CD4-positive, alpha-beta T cell treated with Interleukin-4 for 4 hours (primary cell): Measurements from ENCODE around the gene TEX13D.
"Not testable (repeated sequence)": the region's sequence is repeated elsewhere in the genome, so short reads cannot be mapped to it uniquely, and the experiment has no call there.

Experiments
- DNase-seq: peaks from one replicate; pipeline ENCODE4 v3.0.0-alpha.2; 2020

The TEX13D gene

DNA sequence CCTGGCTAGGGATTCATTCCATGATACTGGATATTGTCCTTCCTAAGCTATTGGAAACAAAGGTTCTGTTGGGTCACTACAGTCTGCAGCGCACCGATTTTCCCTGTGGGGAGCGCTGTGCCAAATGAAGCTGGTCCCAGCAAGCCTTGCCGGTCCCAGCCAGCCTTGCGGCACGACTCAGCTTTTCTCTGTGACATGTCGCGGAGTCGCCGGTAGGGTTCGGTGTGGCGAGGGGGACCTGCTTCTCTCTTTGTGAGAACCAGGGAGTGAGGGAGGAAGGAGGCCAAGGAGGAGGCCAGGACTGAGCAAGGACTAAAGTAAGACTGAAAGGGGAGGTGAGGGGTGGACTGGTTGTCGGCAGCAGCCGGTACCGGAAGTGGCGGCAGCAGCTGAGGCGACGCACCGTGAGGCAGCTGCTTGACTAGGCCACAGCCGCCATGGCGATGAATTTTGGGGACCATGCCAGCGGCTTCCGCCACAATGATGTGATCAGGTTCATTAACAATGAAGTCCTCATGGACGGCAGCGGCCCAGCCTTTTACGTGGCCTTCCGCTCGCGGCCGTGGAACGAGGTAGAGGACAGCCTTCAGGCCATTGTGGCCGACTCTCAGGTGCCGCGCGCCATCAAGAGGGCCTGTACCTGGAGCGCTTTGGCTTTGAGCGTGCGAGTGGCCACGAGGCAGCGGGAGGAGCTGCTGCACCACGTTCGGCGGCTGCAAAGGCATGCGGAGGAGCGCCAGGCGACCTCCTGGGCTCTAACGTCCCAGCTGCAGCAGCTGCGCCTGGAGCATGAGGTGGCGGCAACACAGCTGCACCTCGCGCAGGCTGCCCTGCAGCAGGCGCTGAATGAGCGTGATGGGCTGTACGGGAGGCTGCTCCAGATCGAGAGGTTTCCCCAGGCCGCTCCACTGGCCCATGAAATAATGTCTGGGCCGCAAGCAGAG lies at the start of gene TEX13D:
Gene TEX13D, plus strand, starts transcription at position 180 of the 944 bp plus-strand sequence. Its CDS starts 258 bp downstream, at position 438.
- DNase-seq, result no peak

DNA sequence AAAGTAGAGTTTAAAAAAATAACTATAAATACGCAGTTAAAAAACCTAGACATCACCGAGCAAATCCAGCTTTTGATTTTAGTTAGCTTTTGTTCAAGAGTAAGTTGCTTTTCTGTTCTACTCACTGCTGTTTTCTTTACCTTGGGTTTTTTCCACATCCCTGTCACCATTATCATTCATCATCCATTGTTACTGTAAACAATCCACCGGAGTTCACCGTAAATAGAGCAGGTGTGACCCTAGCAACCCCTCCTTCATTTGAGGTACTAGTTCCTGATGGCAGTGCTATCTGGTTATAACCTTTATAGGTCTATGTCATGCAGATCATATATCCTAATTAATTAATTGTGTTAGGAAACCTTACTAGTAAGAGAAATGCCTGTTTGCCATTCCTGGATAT lies 43.0 kb upstream of the TEX13D start:
- no peak for DNase-seq

DNA sequence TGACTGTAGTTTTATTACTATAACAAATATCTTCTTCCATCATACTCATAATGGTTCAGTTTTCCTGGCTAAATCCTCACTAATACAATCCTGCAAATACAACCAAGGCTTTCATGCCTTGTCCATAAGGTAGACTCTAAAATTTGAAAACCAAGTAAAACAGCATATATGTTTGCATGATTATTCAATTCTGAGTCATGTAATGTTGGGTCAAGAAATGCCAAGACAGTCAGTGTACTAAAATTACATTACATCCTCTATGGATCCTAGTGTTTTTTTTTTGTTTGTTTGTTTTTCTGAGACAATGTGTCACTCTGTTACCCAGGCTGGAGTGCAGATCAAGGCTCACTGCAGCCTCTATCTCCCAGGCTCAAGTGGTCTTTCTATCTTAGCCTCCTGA lies 38.6 kb upstream of the TEX13D start:
- no peak for DNase-seq

DNA sequence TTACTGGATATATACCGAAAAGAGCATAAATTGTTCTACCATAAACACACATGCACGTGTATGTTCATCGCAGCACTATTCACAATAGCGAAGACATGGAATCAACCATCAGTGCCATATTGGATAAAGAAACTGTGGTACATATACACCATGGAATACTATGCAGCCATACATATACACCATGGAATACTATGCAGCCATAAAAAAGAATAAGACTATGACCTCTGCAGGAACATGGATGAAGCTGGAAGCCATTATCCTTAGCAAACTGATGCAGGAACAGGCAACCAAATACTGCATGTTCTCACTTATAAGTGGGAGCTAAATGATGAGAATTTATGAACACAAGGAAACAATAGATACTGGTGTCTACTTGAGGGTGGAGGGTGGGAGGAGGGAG lies 33.1 kb upstream of the TEX13D start:
- not testable (repeated sequence) for DNase-seq

DNA sequence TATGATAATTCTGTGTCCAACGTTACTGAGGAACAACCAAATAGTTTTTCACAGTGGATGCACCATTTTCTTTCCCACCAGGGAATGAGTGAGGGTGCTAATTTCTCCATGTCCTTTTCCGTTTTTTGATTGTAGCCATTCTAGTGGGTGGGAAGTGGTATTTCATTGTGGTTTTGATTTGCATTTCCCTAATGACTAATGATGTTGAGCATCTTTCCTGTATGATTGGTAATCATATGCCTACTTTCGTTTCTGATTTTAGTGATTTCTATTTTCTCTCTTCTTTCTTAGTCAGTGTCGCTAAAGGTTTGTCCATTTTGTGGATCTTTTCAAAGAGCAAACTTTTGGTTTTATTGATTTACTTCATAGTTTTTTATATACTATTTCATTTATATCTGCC lies 32.1 kb upstream of the TEX13D start:
- DNase-seq, result peak; percentile 51

DNA sequence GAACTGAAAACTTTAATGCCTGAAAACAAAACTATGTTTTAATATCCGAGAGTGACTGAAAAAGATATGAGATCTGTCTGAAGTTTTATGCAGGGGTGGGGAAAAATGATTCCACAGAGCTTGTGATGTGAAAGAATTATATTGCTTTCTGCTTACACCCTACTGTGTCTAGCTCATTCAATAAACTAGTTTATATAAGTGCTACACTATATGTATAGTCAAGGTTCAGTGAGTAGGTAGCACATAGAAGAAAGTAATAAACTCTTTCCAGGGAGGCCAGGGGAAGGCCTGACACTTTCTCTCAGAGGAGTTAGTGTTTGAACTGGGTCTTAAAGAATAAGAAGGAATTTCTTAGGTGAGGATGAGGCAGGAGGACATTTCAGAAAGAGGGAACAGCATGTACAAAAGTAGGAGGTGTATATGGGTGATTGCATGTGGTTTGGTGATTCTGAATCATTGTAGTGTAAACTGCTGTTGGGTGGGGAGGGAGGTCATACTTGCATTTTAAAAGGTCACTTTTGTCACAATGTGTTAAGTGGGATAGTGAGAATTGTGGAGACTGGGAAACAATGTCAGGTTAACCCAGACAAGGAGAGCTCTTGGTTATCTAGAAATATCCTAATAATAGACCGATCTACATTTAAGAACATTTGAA lies 25.1 kb upstream of the TEX13D start:
- no peak for DNase-seq

DNA sequence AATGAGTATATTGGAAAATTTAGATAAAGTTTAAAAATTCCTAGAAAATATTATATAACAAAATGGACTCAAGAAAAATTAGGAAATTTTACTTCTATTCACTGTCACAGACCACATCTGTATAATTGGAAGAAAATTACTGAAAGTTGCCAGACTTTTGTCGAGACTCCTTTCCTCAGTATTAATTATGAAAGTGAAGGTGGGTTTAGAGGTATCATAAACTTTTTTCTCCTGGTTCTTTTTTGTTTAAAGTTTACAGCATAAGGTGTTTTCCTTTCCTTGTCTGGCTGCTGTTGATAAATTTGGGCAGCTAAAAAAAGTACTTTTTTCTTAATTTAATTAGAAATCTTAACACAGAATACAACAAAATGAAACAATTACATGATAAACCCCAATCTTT lies 6.7 kb upstream of the TEX13D start:
- DNase-seq, result no peak

DNA sequence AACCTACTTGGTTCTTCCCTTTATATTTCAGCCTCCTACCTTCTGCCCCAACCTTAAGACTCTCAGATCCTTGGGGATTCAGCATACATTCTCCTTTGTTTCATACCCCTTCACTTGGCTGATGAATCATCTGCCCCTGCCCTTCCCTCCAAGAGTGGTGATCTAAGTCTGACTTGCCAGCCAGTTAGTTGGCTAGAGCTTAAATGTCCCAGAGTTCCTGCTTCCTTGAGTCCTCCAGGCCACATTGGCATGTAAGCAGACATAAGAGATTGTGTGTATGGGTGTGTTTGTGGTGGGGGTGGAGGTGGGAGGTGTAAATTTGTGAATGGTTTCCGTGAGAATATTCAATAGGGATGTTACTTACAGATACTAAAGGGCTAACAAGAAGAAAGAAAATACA lies 3.7 kb upstream of the TEX13D start:
- DNase-seq, result no peak

DNA sequence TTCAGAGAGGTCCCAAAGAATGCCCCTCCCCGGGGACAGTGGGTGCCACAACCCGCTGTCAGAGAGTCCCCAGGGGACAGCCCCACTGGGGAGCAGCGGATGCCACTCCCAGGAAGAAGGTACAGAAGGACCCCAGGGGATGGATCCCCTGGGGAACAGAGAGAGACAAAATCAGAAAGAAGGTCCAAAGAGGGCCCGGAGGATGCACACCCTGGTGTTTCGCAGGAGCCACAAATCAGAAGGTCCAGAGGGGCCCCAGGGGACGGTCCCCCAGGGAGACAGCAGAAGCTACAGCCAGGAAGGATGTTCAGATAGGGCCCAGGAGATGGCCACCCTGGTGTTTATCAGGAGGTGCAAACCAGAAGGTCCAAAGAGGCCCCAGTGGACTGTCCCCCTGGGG lies 1.4 kb downstream of the TEX13D start:
- DNase-seq, result no peak

DNA sequence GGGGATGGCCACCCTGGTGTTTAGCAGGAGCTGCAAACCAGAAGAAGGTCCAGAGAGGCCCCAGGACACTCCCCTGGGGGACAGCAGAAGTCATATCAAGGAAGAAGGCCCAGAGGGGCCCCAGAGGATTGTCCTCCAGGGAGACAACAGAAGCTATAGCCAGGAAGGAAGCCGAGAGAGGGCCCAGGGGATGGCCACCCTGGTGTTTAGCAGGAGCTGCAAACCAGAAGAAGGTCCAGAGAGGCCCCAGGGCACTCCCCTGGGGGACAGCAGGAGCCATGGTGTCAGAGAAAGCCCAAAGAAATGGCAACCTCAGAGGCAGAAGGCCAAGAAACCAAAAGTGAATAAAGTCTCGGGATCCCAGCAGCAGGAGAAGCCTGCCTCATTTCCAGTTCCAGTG lies 2.1 kb downstream of the TEX13D start:
- not testable (repeated sequence) for DNase-seq

DNA sequence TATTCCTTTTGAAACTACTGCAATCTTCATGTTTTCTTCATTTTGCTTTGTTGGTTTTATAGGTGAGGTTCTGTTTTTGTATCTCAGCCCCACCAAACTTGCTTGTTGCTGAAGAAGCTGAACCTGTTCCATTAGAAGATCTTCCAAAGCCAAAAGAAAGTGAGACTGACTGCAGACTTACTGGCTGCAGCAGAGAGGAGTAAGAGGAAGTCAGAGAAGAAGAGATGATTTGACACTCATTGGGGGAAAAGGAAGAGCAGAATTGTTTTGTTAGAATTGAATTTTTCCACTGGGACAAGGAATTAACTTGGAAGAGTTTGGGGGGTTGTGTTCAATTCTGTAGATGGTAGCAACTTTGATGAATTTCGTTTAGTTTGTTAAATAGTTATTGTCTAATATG lies 3.1 kb downstream of the TEX13D start:
- DNase-seq, result no peak

DNA sequence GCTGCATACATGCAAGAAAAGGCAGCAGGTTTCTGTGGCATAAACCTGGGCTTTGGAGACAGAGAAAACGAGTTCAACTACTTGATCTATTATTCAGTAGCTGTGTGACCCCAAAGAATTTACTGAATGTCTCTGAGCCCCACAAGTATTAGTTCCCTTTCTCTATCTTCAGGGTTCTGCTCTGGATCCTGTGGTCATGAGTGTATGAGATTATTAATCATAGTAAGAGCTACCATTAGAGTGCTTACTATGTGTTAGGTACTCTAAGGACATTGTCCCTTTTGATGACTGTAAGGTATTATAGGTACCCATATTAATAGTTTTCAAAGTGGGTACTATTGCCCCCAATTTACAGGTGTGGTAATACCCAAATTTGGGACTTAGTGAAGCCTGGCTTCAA lies 5.5 kb downstream of the TEX13D start:
- DNase-seq, result no peak

DNA sequence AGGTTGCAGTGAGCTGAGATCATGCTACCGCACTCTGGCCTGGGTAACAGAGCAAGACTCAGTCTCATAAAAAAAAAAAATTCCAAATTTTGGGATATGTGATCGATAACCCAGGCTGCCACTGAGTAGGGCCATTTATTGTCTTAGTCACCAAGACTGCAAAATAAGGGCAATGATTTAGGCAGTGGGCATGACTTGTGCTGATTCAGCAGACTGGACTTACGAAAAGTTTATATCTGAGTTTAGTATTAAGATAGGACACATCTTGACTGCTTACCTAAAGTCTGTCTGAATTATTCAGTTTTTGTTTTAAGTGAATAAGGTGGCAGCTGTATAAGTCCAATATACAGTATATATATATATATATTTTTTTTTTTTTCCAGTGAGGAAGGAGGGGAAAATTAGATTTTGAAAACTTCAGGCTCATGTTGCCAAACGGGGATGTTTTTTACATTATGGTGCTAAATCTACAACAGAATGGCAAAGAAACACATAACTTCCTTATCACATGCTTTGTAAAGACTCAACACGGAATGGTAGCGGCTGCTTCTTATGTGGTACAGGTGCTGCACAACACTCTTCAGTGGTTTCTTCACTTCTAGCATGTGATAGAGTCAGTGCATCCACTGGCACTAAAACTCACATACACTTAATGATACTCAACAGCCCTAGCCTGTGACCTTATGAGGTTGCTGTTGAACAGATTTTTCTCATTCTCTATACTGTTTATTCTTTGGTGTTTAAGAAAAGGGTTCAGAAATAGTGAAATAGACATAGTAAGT lies 6.5 kb downstream of the TEX13D start:
- peak; percentile 64 for DNase-seq

DNA sequence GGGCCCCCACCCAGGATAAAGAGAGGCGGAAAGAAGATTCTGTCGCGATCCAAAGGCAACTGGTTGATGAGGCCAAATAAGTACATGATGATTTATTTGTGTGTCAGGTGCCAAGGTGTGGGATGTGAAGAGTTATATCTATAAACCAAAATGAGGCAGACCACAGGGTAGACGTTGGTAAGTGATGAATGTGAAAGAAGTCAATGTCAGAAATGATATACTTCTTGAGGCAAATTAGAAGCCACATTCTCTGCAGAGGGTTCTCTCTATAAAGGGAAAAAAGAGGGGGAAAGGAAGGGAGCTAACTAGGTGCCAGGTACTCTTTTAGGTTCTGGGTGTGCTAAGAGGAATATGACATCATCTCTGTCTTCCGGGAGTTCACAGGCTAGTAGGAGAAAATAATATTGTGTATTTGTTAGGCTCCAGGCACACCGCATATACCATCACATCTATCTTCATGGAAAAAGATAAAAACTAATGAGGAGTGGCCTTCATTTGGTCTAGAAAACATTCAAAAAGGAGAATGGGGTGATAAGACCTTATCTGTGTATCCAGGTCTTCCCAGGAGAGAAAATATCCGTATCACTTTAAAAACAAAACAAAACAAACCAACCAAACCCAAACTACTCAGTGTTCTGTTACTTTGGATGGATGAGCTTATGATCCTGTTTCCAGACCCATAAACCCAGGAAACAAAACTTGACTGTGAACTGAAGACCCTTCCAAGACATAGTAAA lies 9.1 kb downstream of the TEX13D start:
- DNase-seq, result no peak

DNA sequence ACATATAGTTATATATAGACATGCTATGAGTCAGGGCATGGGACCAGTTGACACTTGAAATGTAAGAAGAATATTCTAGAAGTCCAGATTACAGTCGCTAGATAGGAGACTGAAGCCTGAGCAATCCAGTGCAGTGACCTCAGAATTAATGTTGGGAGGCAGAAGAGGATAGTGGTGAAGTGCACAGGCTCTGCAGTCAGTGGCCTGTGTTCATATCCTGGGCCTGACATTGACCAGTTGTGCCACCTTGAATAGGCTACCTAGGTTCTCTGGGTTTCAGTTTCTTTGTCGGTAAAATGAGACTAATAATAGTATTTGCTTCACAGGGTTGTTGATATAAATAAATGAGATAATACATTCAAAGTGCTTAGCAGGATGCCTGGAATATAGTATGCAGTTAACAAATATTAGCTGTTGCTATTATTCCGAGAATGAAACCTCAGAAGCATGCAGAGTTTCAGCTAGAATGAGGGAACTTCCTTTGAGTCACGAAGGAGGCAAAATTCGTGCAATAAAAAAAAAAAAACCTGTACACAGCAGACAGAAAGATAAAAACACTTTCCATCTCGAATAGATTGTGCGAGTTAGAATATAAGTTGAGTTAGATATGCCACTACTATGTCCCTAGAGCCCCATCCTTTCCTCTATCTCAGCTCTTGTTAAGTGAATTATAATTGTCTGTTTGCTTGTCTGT lies 9.9 kb downstream of the TEX13D start:
- DNase-seq, result peak; percentile 54

DNA sequence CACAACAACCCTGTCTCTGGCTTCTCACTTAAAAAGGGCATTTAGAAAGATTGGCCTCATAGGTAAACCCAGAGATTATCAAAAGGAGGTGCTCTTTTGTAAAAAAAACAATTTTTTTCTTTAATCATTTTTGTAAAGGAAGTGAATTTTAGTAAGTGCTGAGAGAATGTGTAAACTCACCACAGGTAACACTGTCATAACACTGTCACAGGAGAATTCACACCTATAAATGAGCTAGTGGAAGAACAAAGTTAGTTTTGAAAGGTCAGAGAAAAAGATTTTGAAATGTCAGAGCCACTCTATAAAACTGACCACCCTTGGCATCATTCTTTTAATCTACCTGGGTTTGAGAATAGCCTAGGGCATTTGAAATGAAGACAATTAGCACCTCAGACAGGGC lies 10.6 kb downstream of the TEX13D start:
- peak; percentile 34 for DNase-seq

DNA sequence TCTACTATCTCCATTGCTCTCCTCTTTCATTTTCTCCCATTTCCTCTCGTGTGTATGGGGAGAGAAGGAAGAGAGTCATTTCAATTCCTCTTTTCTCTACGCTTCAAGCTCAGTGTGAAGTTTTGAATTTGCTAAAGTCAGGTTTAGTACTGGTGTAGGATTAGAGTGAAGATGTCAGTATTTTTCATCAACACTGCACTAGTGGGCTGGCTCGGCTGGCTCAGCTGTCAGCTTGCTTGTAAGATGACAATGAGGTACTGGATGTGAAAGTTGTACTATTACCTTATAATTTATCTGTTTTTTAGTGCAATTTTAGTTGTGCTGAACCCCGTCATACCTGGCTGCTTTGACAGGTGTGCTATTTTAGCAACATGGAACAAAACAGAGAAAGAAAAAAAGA lies 11.8 kb downstream of the TEX13D start:
- DNase-seq, result no peak

DNA sequence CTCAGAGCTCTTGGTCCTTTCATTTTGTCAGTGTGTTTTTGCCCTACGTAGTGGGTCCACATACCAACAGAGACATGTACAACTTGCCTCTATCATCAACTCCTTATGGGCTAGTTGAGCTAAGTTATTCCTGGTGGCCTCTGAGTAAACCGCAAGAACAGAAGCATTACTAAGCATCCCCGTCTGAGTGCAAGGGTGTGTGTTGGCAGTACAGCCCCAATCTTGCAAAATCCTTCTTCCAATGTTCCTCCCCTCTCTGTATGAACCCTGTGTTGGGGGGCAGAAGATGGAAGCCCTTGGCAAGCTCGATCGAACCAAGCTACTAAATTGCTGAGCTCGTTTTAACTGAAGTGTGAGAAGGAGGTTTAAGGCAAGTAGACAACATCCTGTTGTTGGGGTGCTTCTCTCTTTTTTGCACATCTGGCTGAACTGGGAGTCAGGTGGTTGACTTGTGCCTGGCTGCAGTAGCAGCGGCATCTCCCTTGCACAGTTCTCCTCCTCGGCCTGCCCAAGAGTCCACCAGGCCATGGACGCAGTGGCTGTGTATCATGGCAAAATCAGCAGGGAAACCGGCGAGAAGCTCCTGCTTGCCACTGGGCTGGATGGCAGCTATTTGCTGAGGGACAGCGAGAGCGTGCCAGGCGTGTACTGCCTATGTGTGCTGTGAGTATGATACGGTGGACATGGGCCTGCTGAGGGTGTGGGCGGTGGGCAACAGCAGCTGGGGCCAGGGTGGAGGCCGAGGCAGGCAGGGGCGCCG lies 13.8 kb downstream of the TEX13D start, which contains the start of gene SH2D1A:
Gene SH2D1A, plus strand, starts transcription at position 447 of the 760 bp plus-strand sequence. Its CDS starts 80 bp downstream, at position 527.
- DNase-seq, result peak; percentile 63

DNA sequence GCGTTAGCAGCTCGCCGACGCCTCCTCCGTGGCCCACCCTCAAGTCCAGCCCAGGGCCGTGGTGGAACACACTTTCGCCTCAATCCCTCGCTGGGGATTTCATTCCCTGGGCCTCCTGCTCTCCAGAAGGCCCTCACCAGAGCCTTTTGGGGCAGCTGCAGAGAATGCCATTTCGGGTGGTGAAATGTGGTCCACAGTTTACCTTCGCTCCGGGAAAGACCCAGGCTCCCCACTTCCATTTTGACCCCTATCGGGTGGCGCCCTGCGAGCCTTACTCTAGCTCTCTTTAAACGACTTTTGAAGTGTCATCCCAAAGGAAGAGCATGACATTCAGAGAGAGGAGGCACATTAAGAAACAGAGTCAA lies 14.4 kb downstream of the TEX13D start:
- DNase-seq, result no peak

DNA sequence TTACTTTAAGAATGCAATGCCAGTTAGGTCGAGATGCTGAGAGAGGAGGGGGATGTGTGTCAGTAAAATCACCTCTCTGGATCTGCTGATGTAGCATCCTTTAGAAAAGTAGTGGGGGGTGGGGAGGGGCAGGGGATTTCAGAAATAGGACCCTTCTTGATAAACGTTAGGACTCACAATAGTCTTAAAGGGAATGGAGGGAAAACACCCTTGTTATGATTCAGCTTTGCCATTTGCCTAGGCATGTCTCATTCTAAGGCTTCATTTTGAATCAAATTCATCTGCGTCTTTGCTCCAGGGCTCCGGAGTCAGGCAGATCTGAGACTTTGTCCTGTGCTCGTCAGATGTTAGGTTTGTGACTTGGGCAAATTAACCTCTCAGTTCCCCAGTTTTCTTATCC lies 14.8 kb downstream of the TEX13D start:
- peak; percentile 66 for DNase-seq

DNA sequence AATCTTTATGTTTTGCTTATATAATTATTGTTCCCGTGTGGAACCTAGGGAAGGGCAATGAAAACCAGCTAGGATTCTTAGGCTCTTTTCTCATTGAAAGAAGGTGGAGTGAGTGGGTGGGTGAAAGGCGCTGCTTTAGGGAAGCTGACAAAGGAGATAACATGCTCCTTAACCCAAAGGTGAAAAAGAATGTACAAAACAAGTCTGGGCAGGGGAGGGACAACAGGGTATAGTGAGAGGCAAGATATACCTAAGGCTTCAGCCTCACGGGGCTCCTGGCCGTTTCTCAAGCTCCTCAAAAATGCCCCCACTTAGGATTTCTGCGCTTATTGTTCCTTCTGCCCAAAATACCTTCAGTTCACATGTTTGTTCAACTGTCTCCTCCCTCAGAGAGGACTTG lies 15.7 kb downstream of the TEX13D start:
- no peak for DNase-seq
